Measurements from ENCODE around the gene PTGES3L. TPM values are rescaled to one million over a fixed set of nuclear protein-coding genes. Genes with fewer than 3 reads are reported as not detected.

The PTGES3L gene
- total and polyA plus RNA-seq, 2 of the 13 experiments (the other 11 are each of a cell fraction or from before 2014, with no cell fraction given), result 1.2 to 2.9 TPM

GRCh38 chr17:43010667-43011308 lies 30.9 kb upstream of the PTGES3L start (continued):
- peak; percentile 93 for TF ChIP-seq ARID5B (CRISPR knock-in tag; IDR thresholded peaks at IDR 0.05)
- no peak for TF ChIP-seq PLSCR1 (CRISPR knock-in tag; IDR thresholded peaks at IDR 0.05; ENCODE audit: borderline replicate concordance)
- no peak for TF ChIP-seq RORA (CRISPR knock-in tag; IDR thresholded peaks at IDR 0.05)
- no peak for TF ChIP-seq TFDP1 (CRISPR knock-in tag; IDR thresholded peaks at IDR 0.05; ENCODE audit: borderline replicate concordance)
- TF ChIP-seq ARNT (IDR thresholded peaks at IDR 0.05), result no peak
- no peak for TF ChIP-seq RFX1 (IDR thresholded peaks at IDR 0.05)
- TF ChIP-seq BCLAF1 (IDR thresholded peaks at IDR 0.05), result no peak
- no peak for TF ChIP-seq ZNF563 (CRISPR knock-in tag; IDR thresholded peaks at IDR 0.05)
- TF ChIP-seq ZBTB49 (CRISPR knock-in tag; IDR thresholded peaks at IDR 0.05; ENCODE audit: borderline replicate concordance), result no peak
- no peak for TF ChIP-seq DNMT3B (CRISPR knock-in tag; conservative IDR thresholded peaks at IDR 0.05)
- TF ChIP-seq PAX8 (CRISPR knock-in tag; IDR thresholded peaks at IDR 0.05; ENCODE audit: borderline replicate concordance), result no peak
- 0 out of 2 replicates have a peak, but pooled peaks have one; percentile 7 for TF ChIP-seq ZFP37 (CRISPR knock-in tag; IDR thresholded peaks at IDR 0.05; ENCODE audit: borderline replicate concordance)
- no peak for TF ChIP-seq ADNP (CRISPR knock-in tag; IDR thresholded peaks at IDR 0.05)
- no peak for TF ChIP-seq ZMAT5 (CRISPR knock-in tag; IDR thresholded peaks at IDR 0.05; ENCODE audit: borderline replicate concordance, low read depth)
- TF ChIP-seq KMT2B (CRISPR knock-in tag; IDR thresholded peaks at IDR 0.05), result 0 out of 2 replicates have a peak, but pooled peaks have one; percentile 43
- TF ChIP-seq ZNF562 (CRISPR knock-in tag; IDR thresholded peaks at IDR 0.05; ENCODE audit: borderline replicate concordance), result no peak

Measured in HepG2 (cell line).